Astrocyte of the cerebellum (primary cell): ENCODE measurements around the gene STX4.

ENCODE experiments used
- DNase-seq: peaks from one replicate; pipeline ENCODE4 v3.0.0-alpha.2; 2011; ENCODE audit warnings: low read depth
- H3K4me3 ChIP-seq: 2 replicates; pipeline ENCODE4 v1.5.1; 2011; ENCODE audit warnings: mild to moderate bottlenecking, low read depth, low read length, moderate library complexity
- in situ Hi-C: cut with HindIII; loops from 2 replicates; pipeline ENCODE4 v1.10.0; 2017; ENCODE audit warnings: low sequenced_read_pairs
- TF ChIP-seq, protein P1 (sequence below): IDR thresholded peaks from 2 replicates; pipeline ENCODE4 v1.5.1; 2012; ENCODE audit warnings: low read length, low read depth, moderate library complexity, mild to moderate bottlenecking; ENCODE audit errors: missing control alignments

The STX4 gene

GRCh38 chr16:30987581-30988190, 45.7 kb upstream of the STX4 start:
- H3K4me3 ChIP-seq: no peak overlapping the region
- in situ Hi-C loops: no loop called here
- DNase-seq: no peak
- TF ChIP-seq, protein P1, sequence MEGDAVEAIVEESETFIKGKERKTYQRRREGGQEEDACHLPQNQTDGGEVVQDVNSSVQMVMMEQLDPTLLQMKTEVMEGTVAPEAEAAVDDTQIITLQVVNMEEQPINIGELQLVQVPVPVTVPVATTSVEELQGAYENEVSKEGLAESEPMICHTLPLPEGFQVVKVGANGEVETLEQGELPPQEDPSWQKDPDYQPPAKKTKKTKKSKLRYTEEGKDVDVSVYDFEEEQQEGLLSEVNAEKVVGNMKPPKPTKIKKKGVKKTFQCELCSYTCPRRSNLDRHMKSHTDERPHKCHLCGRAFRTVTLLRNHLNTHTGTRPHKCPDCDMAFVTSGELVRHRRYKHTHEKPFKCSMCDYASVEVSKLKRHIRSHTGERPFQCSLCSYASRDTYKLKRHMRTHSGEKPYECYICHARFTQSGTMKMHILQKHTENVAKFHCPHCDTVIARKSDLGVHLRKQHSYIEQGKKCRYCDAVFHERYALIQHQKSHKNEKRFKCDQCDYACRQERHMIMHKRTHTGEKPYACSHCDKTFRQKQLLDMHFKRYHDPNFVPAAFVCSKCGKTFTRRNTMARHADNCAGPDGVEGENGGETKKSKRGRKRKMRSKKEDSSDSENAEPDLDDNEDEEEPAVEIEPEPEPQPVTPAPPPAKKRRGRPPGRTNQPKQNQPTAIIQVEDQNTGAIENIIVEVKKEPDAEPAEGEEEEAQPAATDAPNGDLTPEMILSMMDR: no peak

GRCh38 chr16:30989469-30990047, 43.8 kb upstream of the STX4 start:
- no peak overlapping the region for H3K4me3 ChIP-seq
- DNase-seq: no peak
- TF ChIP-seq, protein P1: no peak
- in situ Hi-C loops: no loop called here

DNA sequence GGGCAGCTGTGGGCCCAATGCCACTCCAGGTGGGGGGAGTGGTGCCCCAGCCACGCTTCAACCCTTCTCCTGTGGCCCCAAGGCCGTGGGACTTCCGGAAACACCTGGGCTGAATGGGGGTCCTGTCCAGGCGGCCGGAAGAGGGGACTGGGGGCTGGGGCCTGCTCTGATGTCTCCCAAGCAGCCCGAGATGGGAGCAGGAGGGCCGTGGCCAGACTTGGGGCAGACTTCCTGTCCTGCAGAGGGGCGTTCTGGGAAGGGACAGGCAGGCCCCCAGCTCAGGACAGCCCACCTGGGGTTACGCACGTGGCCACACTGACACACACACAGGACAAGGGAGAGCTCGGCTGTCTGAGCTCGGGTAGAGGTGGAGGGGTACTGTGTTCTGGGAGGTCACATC, 43.3 kb upstream of the STX4 start:
- H3K4me3 ChIP-seq: no peak overlapping the region
- no peak for DNase-seq
- in situ Hi-C loops: no loop called here
- TF ChIP-seq, protein P1: no peak

GRCh38 chr16:30991052-30991451, 42.3 kb upstream of the STX4 start:
- H3K4me3 ChIP-seq: no peak overlapping the region
- in situ Hi-C loops: no loop called here
- DNase-seq: no peak
- TF ChIP-seq, protein P1: no peak

- TF ChIP-seq, protein P1: no peak
- in situ Hi-C loops: no loop called here
- no peak overlapping the region for H3K4me3 ChIP-seq
- DNase-seq: no peak
These were observed 41.0 kb upstream of the STX4 start for GRCh38 chr16:30992276-30992780.

GRCh38 chr16:30992931-30993816, 40.2 kb upstream of the STX4 start:
- TF ChIP-seq, protein P1: no peak
- in situ Hi-C loops: no loop called here
- no peak for DNase-seq
- no peak overlapping the region for H3K4me3 ChIP-seq
